ENCODE data around the gene ZC3H18.

Gene ZC3H18

GRCh38 chr16:88536971-88537751 lies 33.0 kb upstream of the ZC3H18 start:
- TF ChIP-seq EZH2 (optimal IDR thresholded peaks at IDR 0.05; ENCODE audit: low read depth, low read length) = no peak
- no peak for TF ChIP-seq CTCF (IDR thresholded peaks at IDR 0.05; ENCODE audit: low read length)
- no peak for TF ChIP-seq EZH2phosphoT487 (IDR thresholded peaks at IDR 0.05; ENCODE audit: low read length)
- H3K4me3 ChIP-seq (ENCODE audit: low read length) = no peak overlapping the region
- no peaks in the 10 kb centered on the region for H3K9me3 ChIP-seq (replicated peaks; ENCODE audit: insufficient read depth, low read length)
- H3K4me1 ChIP-seq (ENCODE audit: low read length) = no peaks in the 10 kb centered on the region
- H3K4me2 ChIP-seq (ENCODE audit: low read depth, low read length) = no peak overlapping the region
- no peak overlapping the region for H2AFZ ChIP-seq (ENCODE audit: low read length)
- H3K36me3 ChIP-seq (replicated peaks; ENCODE audit: insufficient read depth, low read length) = no peaks in the 10 kb centered on the region
- no peak overlapping the region for H3K27ac ChIP-seq (ENCODE audit: low read length)
- H3K9ac ChIP-seq (ENCODE audit: low read length) = no peak overlapping the region
- H3K27me3 ChIP-seq (replicated peaks; ENCODE audit: insufficient read depth, low read length) = peaks cover 9% of the 10 kb centered on the region
- no peaks in the 10 kb centered on the region for H3F3A ChIP-seq (ENCODE audit: insufficient read depth, low read length)
- DNase-seq = no peak
- no peaks in the 10 kb centered on the region for H3K9me2 ChIP-seq (replicated peaks; ENCODE audit: insufficient read depth, low read length)
- no peaks in the 10 kb centered on the region for H4K20me1 ChIP-seq (ENCODE audit: insufficient read depth, low read length)
- no peaks in the 10 kb centered on the region for H3K79me2 ChIP-seq (ENCODE audit: low read length)

- Histone ChIP-seq H3K9me3 (replicated peaks; ENCODE audit: insufficient read depth, low read length) (no peaks in the 10 kb centered on the region), H3K27ac (ENCODE audit: low read length) (no peak overlapping the region), H3K4me1 (ENCODE audit: low read length) (no peaks in the 10 kb centered on the region), H4K20me1 (ENCODE audit: insufficient read depth, low read length) (no peaks in the 10 kb centered on the region), H3K36me3 (replicated peaks; ENCODE audit: insufficient read depth, low read length) (no peaks in the 10 kb centered on the region), H3F3A (ENCODE audit: insufficient read depth, low read length) (no peaks in the 10 kb centered on the region), H3K9me2 (replicated peaks; ENCODE audit: insufficient read depth, low read length) (no peaks in the 10 kb centered on the region), H3K9ac (ENCODE audit: low read length) (no peak overlapping the region), H3K27me3 (replicated peaks; ENCODE audit: insufficient read depth, low read length) (peaks cover 12% of the 10 kb centered on the region), H3K79me2 (ENCODE audit: low read length) (no peaks in the 10 kb centered on the region), H2AFZ (ENCODE audit: low read length) (no peak overlapping the region), H3K4me3 (ENCODE audit: low read length) (no peak overlapping the region), H3K4me2 (ENCODE audit: low read depth, low read length) (no peak overlapping the region)
- DNase-seq = no peak
- TF ChIP-seq EZH2phosphoT487 (IDR thresholded peaks at IDR 0.05; ENCODE audit: low read length) = no peak
- no peak for TF ChIP-seq CTCF (IDR thresholded peaks at IDR 0.05; ENCODE audit: low read length)
- TF ChIP-seq EZH2 (optimal IDR thresholded peaks at IDR 0.05; ENCODE audit: low read depth, low read length) = no peak
These were observed 32.3 kb upstream of the ZC3H18 start for GRCh38 chr16:88537859-88538258.

GRCh38 chr16:88538366-88539060 lies 31.7 kb upstream of the ZC3H18 start:
- DNase-seq = no peak
- no peaks in the 10 kb centered on the region for H3K4me1 ChIP-seq (ENCODE audit: low read length)
- no peaks in the 10 kb centered on the region for H4K20me1 ChIP-seq (ENCODE audit: insufficient read depth, low read length)
- H3K27ac ChIP-seq (ENCODE audit: low read length) = no peak overlapping the region
- TF ChIP-seq EZH2 (optimal IDR thresholded peaks at IDR 0.05; ENCODE audit: low read depth, low read length) (no peak), EZH2phosphoT487 (IDR thresholded peaks at IDR 0.05; ENCODE audit: low read length) (no peak), CTCF (IDR thresholded peaks at IDR 0.05; ENCODE audit: low read length) (no peak)
- H3K9ac ChIP-seq (ENCODE audit: low read length) = no peak overlapping the region
- H3F3A ChIP-seq (ENCODE audit: insufficient read depth, low read length) = no peaks in the 10 kb centered on the region
- H2AFZ ChIP-seq (ENCODE audit: low read length) = no peak overlapping the region
- H3K9me2 ChIP-seq (replicated peaks; ENCODE audit: insufficient read depth, low read length) = no peaks in the 10 kb centered on the region
- H3K36me3 ChIP-seq (replicated peaks; ENCODE audit: insufficient read depth, low read length) = no peaks in the 10 kb centered on the region
- H3K4me3 ChIP-seq (ENCODE audit: low read length) = no peak overlapping the region
- H3K4me2 ChIP-seq (ENCODE audit: low read depth, low read length) = no peak overlapping the region
- no peaks in the 10 kb centered on the region for H3K9me3 ChIP-seq (replicated peaks; ENCODE audit: insufficient read depth, low read length)
- peaks cover 12% of the 10 kb centered on the region for H3K27me3 ChIP-seq (replicated peaks; ENCODE audit: insufficient read depth, low read length)
- H3K79me2 ChIP-seq (ENCODE audit: low read length) = no peaks in the 10 kb centered on the region

Measured in MM.1S (cell line).